GM21723 (cell line): Measurements from ENCODE around the gene TNK2.
"Not testable (repeated sequence)": the region's sequence is repeated elsewhere in the genome, so short reads cannot be mapped to it uniquely, and the experiment has no call there.

Experiments used
- ATAC-seq: cut with Tn5 transposase; IDR thresholded peaks from one replicate; pipeline ENCODE4 v1.9.1; 2021; ENCODE audit warnings: mild to moderate bottlenecking, moderate library complexity; ENCODE audit not compliant: unreplicated experiment

Gene TNK2

GRCh38 chr3:195918176-195918575, 9.8 kb upstream of the TNK2 start:
- ATAC-seq = no peak

GRCh38 chr3:195916991-195917390, 8.6 kb upstream of the TNK2 start:
- no peak for ATAC-seq

- ATAC-seq = no peak
These were observed 7.9 kb upstream of the TNK2 start for GRCh38 chr3:195916291-195916690.

- peak; percentile 89 for ATAC-seq
These were observed 6.5 kb upstream of the TNK2 start for GRCh38 chr3:195914648-195915473.

GRCh38 chr3:195914146-195914545, 5.8 kb upstream of the TNK2 start:
- ATAC-seq = not testable (repeated sequence)

GRCh38 chr3:195913382-195913781, 5.0 kb upstream of the TNK2 start:
- ATAC-seq = no peak

GRCh38 chr3:195911946-195912270, 3.6 kb upstream of the TNK2 start:
- no peak for ATAC-seq

- ATAC-seq = no peak
These were observed 2.9 kb upstream of the TNK2 start for GRCh38 chr3:195911041-195911945.

- ATAC-seq = no peak
These were observed 2.1 kb upstream of the TNK2 start for GRCh38 chr3:195910499-195910845.

GRCh38 chr3:195909644-195910498, 1.5 kb upstream of the TNK2 start:
- ATAC-seq = peak; percentile 37

GRCh38 chr3:195908694-195909581, 587 bp upstream of the TNK2 start:
- ATAC-seq = peak; percentile 22

GRCh38 chr3:195907684-195907933, 742 bp downstream of the TNK2 start:
- peak; percentile 33 for ATAC-seq

- peak; percentile 25 for ATAC-seq
These were observed 1.3 kb downstream of the TNK2 start for GRCh38 chr3:195906865-195907683.

- no peak for ATAC-seq
These were observed 2.1 kb downstream of the TNK2 start for GRCh38 chr3:195905970-195906864.

GRCh38 chr3:195904368-195904767, 4.0 kb downstream of the TNK2 start:
- ATAC-seq = no peak

GRCh38 chr3:195903950-195904290, 4.4 kb downstream of the TNK2 start:
- ATAC-seq = no peak

- ATAC-seq = not testable (repeated sequence)
These were observed 5.7 kb downstream of the TNK2 start for GRCh38 chr3:195902634-195903033.

- not testable (repeated sequence) for ATAC-seq
These were observed 6.3 kb downstream of the TNK2 start for GRCh38 chr3:195901836-195902585.
